ENCODE results near the gene TUFT1. TPM values are rescaled to one million over a fixed set of nuclear protein-coding genes. Genes with fewer than 3 reads are reported as not detected.

TUFT1 gene
- total and polyA plus RNA-seq, 9 of the 15 experiments (the other 6 are each of a cell fraction or from before 2014, with no cell fraction given) = 0.54 to 2.0 (median 1.7) TPM

GRCh38 chr1:151539321-151540020 lies 638 bp upstream of the TUFT1 start (continued):
- TF ChIP-seq TAF15 (IDR thresholded peaks at IDR 0.05; ENCODE audit: low read depth, low read length) = no peak
- TF ChIP-seq MTF1 (CRISPR knock-in tag; IDR thresholded peaks at IDR 0.05; ENCODE audit: borderline replicate concordance) = no peak
- no peak for TF ChIP-seq RBM39 (optimal IDR thresholded peaks at IDR 0.05; ENCODE audit: low read depth, low read length)
- no peak for TF ChIP-seq POLR2A (conservative IDR thresholded peaks at IDR 0.05)
- TF ChIP-seq, protein P1, sequence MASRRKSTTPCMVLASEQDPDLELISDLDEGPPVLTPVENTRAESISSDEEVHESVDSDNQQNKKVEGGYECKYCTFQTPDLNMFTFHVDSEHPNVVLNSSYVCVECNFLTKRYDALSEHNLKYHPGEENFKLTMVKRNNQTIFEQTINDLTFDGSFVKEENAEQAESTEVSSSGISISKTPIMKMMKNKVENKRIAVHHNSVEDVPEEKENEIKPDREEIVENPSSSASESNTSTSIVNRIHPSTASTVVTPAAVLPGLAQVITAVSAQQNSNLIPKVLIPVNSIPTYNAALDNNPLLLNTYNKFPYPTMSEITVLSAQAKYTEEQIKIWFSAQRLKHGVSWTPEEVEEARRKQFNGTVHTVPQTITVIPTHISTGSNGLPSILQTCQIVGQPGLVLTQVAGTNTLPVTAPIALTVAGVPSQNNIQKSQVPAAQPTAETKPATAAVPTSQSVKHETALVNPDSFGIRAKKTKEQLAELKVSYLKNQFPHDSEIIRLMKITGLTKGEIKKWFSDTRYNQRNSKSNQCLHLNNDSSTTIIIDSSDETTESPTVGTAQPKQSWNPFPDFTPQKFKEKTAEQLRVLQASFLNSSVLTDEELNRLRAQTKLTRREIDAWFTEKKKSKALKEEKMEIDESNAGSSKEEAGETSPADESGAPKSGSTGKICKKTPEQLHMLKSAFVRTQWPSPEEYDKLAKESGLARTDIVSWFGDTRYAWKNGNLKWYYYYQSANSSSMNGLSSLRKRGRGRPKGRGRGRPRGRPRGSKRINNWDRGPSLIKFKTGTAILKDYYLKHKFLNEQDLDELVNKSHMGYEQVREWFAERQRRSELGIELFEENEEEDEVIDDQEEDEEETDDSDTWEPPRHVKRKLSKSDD (conservative IDR thresholded peaks at IDR 0.05; ENCODE audit: low read length) = no peak
- peak in 1 of 2 experiments; percentile 44; a peak in 1 of 4 replicates for TF ChIP-seq ZNF639 (CRISPR knock-in tag; conservative IDR thresholded peaks at IDR 0.05 in 1 of 2, IDR thresholded peaks at IDR 0.05 in 1 of 2)
- no peak for TF ChIP-seq ZNF324 (CRISPR knock-in tag; IDR thresholded peaks at IDR 0.05)
- TF ChIP-seq ELF1 (tag; IDR thresholded peaks at IDR 0.05) = no peak
- TF ChIP-seq CXXC5 (CRISPR knock-in tag; IDR thresholded peaks at IDR 0.05) = no peak
- TF ChIP-seq, protein P2, sequence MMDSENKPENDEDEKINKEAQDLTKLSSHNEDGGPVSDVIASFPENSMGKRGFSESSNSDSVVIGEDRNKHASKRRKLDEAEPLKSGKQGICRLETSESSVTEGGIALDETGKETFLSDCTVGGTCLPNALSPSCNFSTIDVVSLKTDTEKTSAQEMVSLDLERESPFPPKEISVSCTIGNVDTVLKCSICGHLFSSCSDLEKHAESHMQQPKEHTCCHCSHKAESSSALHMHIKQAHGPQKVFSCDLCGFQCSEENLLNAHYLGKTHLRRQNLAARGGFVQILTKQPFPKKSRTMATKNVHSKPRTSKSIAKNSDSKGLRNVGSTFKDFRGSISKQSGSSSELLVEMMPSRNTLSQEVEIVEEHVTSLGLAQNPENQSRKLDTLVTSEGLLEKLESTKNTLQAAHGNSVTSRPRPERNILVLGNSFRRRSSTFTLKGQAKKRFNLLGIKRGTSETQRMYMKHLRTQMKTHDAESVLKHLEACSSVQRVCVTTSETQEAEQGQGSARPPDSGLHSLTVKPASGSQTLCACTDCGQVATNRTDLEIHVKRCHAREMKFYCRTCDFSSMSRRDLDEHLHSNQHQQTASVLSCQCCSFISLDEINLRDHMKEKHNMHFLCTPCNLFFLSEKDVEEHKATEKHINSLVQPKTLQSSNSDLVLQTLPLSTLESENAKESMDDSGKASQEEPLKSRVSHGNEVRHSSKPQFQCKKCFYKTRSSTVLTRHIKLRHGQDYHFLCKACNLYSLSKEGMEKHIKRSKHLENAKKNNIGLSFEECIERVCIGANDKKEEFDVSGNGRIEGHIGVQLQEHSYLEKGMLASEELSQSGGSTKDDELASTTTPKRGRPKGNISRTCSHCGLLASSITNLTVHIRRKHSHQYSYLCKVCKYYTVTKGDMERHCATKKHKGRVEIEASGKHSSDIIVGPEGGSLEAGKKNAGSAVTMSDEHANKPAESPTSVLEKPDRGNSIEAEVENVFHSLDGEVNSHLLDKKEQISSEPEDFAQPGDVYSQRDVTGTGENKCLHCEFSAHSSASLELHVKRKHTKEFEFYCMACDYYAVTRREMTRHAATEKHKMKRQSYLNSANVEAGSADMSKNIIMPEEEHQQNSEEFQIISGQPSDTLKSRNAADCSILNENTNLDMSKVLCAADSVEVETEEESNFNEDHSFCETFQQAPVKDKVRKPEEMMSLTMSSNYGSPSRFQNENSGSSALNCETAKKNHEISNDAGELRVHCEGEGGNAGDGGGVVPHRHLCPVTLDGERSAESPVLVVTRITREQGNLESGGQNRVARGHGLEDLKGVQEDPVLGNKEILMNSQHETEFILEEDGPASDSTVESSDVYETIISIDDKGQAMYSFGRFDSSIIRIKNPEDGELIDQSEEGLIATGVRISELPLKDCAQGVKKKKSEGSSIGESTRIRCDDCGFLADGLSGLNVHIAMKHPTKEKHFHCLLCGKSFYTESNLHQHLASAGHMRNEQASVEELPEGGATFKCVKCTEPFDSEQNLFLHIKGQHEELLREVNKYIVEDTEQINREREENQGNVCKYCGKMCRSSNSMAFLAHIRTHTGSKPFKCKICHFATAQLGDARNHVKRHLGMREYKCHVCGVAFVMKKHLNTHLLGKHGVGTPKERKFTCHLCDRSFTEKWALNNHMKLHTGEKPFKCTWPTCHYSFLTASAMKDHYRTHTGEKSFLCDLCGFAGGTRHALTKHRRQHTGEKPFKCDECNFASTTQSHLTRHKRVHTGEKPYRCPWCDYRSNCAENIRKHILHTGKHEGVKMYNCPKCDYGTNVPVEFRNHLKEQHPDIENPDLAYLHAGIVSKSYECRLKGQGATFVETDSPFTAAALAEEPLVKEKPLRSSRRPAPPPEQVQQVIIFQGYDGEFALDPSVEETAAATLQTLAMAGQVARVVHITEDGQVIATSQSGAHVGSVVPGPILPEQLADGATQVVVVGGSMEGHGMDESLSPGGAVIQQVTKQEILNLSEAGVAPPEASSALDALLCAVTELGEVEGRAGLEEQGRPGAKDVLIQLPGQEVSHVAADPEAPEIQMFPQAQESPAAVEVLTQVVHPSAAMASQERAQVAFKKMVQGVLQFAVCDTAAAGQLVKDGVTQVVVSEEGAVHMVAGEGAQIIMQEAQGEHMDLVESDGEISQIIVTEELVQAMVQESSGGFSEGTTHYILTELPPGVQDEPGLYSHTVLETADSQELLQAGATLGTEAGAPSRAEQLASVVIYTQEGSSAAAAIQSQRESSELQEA (IDR thresholded peaks at IDR 0.05; ENCODE audit: low read depth) = no peak

Data from K562 (cell line).